Smooth muscle cell of the brain vasculature (primary cell): ENCODE results near the gene TBX1.

Experiments used
- DNase-seq: peaks from one replicate; pipeline ENCODE4 v3.0.0-alpha.2; 2012; ENCODE audit warnings: low read depth, low spot score

Gene TBX1

GRCh38 chr22:19814428-19814827 is 53.9 kb downstream of the TBX1 start:
- no peak for DNase-seq

DNA sequence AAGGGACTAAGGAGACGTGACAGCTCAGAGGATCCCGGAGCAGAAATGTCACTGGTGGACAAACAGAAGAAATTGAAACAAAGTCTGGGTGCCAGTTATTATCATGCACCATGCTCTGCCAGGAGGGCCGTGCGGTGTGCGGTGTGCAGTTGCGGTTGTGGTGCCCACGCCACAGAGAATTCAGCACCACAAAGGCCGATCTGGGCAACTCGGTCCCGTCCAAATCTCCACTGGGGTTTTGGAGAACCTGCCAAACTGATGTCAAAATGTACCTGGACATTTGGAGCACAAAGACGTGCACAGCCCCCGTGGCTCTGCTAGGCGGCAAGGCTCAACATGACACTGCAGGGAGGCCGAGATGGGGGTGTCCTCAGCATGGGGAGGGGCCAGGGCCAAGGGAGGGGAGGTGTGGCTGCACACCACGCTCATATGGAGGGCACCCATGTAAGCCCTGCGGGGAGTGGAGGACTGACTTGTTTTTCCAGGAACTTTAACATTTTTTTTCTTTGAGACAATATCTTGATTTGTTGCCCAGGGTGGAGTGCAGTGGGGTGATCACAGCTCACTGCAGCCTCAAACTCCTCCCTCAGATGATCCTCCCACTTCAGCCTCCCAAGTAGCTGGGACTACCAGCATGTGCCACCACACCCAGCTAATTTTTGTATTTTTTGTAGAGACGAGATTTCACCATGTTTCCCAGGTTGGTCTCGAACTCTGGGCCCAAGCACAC is 54.7 kb downstream of the TBX1 start:
- DNase-seq: no peak

DNA sequence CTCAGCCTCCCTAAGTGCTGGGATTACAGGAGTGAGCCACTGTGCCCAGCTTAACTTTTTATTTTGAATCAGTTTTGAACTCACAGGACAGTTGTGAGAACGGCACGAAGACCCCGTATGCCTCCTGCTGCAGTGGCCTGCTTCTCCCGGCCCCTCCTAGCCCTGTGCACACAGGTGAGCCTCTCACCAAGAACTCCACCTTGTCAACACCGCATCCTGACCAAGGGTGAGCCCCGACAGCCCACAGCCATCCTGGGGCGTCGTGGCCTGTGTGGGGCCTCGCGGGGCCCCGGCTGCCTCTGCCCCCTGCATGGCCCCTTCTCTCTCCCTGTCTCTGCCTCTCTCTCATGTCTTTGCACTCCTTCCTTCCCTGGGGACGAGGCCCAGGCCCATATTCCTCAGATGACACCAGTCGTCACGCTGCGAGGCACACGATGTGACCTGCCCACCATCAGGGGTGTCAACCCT is 55.3 kb downstream of the TBX1 start:
- DNase-seq: no peak

DNA sequence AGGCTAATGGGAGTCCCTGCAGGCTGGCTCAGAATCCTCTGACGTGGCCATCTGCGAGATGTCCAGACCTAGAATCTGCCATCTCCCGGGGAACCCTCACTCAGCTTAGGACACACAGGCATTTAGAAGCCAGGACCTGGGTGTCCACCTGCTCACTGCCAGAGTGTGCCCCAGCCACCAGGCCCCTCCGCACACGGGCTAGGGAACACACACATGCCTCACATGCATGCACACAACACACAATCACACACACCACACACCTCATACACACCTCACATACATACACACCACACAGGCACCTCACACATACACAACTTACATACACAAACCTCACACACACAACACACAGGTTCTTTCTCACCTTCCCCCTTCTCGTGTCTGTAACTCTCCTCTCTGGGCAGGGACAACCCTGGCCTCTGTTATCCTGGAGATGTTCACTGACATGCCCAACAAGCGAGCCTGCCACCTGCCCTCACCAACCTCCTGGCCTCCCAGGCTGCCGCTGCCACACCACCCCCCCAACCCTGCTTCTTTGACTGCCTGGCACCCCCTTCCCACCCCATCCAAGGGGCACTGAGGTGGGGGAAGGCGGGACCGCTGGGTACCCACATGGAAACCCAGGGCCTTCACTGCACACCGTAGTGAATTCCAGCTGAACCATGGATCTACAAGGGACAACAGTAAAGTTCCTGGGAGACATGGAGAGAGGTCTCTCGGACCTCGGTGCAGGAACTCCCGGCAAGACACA is 56.0 kb downstream of the TBX1 start:
- no peak for DNase-seq
